ENCODE data around the gene SLC9A7. TPM values are rescaled to one million over a fixed set of nuclear protein-coding genes. Genes with fewer than 3 reads are reported as not detected.

Gene SLC9A7
- total RNA-seq, 2 donors from 2014 or later, result 1.4 to 2.2 TPM

DNA sequence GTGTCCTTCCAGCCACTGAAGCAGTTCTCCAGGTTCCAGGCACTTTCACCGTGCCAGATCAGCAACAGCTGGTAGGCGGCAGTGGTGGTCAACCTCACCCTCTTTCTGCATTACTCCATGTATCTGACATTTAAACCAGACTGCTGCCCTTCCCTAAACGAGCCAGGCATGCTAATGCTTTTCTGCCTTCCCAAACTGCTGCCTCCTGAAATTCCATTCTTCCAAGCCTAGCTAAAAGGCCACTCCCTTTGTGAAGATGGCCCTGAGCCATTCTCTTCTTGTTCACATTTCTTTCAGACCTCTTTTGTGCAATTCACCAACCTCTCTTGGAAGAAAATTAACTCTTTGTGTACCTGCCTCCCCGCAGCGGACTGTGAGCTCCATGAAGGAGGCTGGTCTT lies 111.7 kb downstream of the SLC9A7 start:
- no peaks in the 10 kb centered on the region for H3K9me3 ChIP-seq
- DNase-seq, result no peak
- H3K27me3 ChIP-seq, result peaks cover 7% of the 10 kb centered on the region
- H3K36me3 ChIP-seq, result no peaks in the 10 kb centered on the region
- TF ChIP-seq, protein P1, sequence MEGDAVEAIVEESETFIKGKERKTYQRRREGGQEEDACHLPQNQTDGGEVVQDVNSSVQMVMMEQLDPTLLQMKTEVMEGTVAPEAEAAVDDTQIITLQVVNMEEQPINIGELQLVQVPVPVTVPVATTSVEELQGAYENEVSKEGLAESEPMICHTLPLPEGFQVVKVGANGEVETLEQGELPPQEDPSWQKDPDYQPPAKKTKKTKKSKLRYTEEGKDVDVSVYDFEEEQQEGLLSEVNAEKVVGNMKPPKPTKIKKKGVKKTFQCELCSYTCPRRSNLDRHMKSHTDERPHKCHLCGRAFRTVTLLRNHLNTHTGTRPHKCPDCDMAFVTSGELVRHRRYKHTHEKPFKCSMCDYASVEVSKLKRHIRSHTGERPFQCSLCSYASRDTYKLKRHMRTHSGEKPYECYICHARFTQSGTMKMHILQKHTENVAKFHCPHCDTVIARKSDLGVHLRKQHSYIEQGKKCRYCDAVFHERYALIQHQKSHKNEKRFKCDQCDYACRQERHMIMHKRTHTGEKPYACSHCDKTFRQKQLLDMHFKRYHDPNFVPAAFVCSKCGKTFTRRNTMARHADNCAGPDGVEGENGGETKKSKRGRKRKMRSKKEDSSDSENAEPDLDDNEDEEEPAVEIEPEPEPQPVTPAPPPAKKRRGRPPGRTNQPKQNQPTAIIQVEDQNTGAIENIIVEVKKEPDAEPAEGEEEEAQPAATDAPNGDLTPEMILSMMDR (IDR thresholded peaks at IDR 0.05), result no peak
- no peak overlapping the region for H3K9ac ChIP-seq (ENCODE audit: low read depth in 2 of 2, low read length in 2 of 2)
- H3K27ac ChIP-seq, result no peak overlapping the region
- no peaks in the 10 kb centered on the region for H3K4me1 ChIP-seq
- no peak overlapping the region for H3K4me3 ChIP-seq
- intact Hi-C loops (cut with DNase I), result no loop called here

DNA sequence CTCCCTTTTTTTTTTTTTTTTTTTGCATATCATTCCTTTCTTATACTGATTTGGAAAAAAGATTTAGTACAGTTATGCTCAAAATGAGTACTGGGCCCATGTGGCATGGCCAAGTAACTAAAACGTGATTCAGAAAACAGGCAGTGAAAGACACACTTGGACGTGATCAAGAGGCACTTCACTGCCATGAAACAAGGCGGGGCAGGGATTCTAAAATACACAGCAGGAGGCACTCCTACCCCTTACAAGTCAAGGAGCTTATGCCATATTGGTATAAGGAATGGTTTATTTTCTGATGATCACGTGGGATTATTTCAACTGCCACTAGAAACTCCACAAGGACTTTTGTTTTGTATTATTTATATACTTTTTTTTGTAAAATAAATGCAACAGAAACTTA lies 113.3 kb downstream of the SLC9A7 start:
- H3K36me3 ChIP-seq, result no peaks in the 10 kb centered on the region
- no peak overlapping the region for H3K27ac ChIP-seq
- no peak overlapping the region for H3K4me3 ChIP-seq
- intact Hi-C loops (cut with DNase I), result no loop called here
- H3K4me1 ChIP-seq, result no peaks in the 10 kb centered on the region
- TF ChIP-seq, protein P1 (IDR thresholded peaks at IDR 0.05), result no peak
- no peak for DNase-seq
- peaks cover 7% of the 10 kb centered on the region for H3K27me3 ChIP-seq
- H3K9ac ChIP-seq (ENCODE audit: low read depth in 2 of 2, low read length in 2 of 2), result no peak overlapping the region
- H3K9me3 ChIP-seq, result no peaks in the 10 kb centered on the region

DNA sequence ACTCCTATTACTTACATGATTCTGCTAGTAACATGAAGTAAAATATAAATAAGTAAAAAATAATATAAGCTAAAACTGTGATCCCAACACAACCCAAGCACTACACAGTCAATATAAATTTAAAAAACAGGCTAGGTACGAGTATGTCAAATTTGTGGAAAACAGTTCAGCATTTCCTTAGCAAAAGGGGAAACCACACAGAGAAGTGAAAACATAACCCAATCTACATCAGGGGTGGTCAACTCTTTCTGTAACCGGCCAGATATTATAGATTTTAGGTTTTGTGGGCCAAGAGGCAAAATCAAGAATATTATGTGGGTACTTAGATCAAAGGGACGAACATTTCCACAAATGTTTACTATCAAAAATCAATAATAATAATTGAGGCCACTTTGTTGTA lies 115.3 kb downstream of the SLC9A7 start:
- intact Hi-C loops (cut with DNase I), result no loop called here
- TF ChIP-seq, protein P1 (IDR thresholded peaks at IDR 0.05), result no peak
- H3K36me3 ChIP-seq, result no peaks in the 10 kb centered on the region

DNA sequence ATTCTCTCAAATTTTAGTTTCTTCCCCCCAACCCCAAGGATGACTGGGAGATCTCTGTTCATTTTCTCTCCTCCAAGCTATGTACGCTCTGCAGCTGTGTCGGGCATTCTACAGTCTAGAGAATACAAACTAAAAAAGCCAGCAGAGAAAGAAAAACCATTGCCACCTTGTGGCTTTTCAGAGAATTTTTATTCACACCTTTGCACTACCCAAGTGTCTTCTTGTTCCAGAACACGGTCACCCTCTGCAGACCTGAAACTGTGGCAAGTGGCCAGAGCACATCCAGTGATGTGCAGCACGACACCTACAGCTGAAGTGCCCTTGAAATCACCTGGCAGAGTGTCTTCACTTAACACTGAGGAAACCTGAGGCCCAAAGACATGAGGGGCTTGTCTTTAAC lies 116.8 kb downstream of the SLC9A7 start:
- H3K27ac ChIP-seq, result no peak overlapping the region
- DNase-seq, result no peak
- no peaks in the 10 kb centered on the region for H3K36me3 ChIP-seq
- TF ChIP-seq, protein P1 (IDR thresholded peaks at IDR 0.05), result peak; percentile 30
- H3K4me1 ChIP-seq, result no peaks in the 10 kb centered on the region
- H3K9ac ChIP-seq (ENCODE audit: low read depth in 2 of 2, low read length in 2 of 2), result no peak overlapping the region
- H3K4me3 ChIP-seq, result no peak overlapping the region
- H3K9me3 ChIP-seq, result no peaks in the 10 kb centered on the region
- intact Hi-C loops (cut with DNase I), result no loop called here
- no peaks in the 10 kb centered on the region for H3K27me3 ChIP-seq

More for the DNA sequence above, 115.3 kb downstream of the SLC9A7 start:
- H3K9me3 ChIP-seq, result no peaks in the 10 kb centered on the region
- H3K27ac ChIP-seq, result no peak overlapping the region
- peaks cover 7% of the 10 kb centered on the region for H3K27me3 ChIP-seq
- H3K9ac ChIP-seq (ENCODE audit: low read depth in 2 of 2, low read length in 2 of 2), result no peak overlapping the region
- no peak for DNase-seq
- no peak overlapping the region for H3K4me3 ChIP-seq
- no peaks in the 10 kb centered on the region for H3K4me1 ChIP-seq

DNA sequence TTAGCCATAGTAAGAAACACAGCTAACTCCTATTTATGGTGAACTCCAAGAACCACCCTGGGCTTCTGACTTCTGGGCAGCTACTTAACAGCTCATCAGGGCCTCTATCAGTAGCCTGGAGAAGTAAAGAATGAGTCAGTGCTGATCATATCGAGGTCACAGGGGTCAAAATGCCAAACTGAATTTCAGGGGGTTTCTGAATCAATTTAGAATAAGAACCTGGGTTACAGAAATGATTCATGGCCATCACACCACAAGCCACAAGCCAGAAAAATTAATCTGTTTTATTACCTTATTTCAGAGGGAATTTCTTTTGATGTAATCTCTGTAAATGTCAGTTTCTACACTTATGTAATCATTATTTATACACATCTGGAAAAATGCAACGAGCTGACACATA lies 121.0 kb downstream of the SLC9A7 start:
- no peaks in the 10 kb centered on the region for H3K4me1 ChIP-seq
- intact Hi-C loops (cut with DNase I), result no loop called here
- H3K9ac ChIP-seq (ENCODE audit: low read depth in 2 of 2, low read length in 2 of 2), result no peak overlapping the region
- H3K27me3 ChIP-seq, result no peaks in the 10 kb centered on the region
- H3K36me3 ChIP-seq, result no peaks in the 10 kb centered on the region
- H3K9me3 ChIP-seq, result no peaks in the 10 kb centered on the region
- DNase-seq, result no peak
- no peak overlapping the region for H3K27ac ChIP-seq
- TF ChIP-seq, protein P1 (IDR thresholded peaks at IDR 0.05), result no peak
- no peak overlapping the region for H3K4me3 ChIP-seq

DNA sequence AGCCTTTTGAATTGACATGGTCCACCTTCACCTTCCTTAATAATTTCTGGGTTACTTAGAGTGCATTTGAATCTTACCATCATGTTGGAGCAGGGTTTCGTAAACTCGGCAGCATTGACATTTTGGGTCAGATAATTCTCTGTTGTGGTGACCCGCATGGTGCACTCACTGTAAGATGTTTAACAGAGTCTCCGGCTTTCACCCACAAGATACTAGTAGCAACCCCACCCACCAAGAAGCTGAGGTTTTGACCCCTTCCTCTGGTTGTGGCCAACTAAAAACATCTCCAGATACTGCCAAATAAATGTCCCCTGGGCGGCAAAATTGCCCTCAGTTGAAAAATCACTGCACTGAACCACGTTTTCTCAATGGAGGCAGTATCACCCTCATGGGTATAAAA lies 122.7 kb downstream of the SLC9A7 start:
- Histone ChIP-seq H3K9ac (ENCODE audit: low read depth in 2 of 2, low read length in 2 of 2) (no peak overlapping the region), H3K36me3 (no peaks in the 10 kb centered on the region), H3K9me3 (no peaks in the 10 kb centered on the region), H3K4me1 (no peaks in the 10 kb centered on the region), H3K4me3 (no peak overlapping the region), H3K27me3 (no peaks in the 10 kb centered on the region), H3K27ac (no peak overlapping the region)
- no peak for DNase-seq
- intact Hi-C loops (cut with DNase I), result no loop called here
- TF ChIP-seq, protein P1 (IDR thresholded peaks at IDR 0.05), result no peak
